GM18951 (cell line): ENCODE data around the gene ECSIT.

Experiments
- POLR2A ChIP-seq: IDR thresholded peaks from 4 replicates; pipeline ENCODE4 v1.6.1; 2011; ENCODE audit warnings: mild to moderate bottlenecking; ENCODE audit not compliant: insufficient read length, insufficient read depth; ENCODE audit errors: extremely low read depth
- in situ Hi-C: fragments of 300-500 bp; cut with MboI; formaldehyde crosslinking; loops from one replicate; pipeline ENCODE4 v1.12.0; 2022; ENCODE audit warnings: low sequenced_read_pairs, mixed read lengths, inconsistent platforms; ENCODE audit not compliant: unreplicated experiment

ECSIT gene

DNA sequence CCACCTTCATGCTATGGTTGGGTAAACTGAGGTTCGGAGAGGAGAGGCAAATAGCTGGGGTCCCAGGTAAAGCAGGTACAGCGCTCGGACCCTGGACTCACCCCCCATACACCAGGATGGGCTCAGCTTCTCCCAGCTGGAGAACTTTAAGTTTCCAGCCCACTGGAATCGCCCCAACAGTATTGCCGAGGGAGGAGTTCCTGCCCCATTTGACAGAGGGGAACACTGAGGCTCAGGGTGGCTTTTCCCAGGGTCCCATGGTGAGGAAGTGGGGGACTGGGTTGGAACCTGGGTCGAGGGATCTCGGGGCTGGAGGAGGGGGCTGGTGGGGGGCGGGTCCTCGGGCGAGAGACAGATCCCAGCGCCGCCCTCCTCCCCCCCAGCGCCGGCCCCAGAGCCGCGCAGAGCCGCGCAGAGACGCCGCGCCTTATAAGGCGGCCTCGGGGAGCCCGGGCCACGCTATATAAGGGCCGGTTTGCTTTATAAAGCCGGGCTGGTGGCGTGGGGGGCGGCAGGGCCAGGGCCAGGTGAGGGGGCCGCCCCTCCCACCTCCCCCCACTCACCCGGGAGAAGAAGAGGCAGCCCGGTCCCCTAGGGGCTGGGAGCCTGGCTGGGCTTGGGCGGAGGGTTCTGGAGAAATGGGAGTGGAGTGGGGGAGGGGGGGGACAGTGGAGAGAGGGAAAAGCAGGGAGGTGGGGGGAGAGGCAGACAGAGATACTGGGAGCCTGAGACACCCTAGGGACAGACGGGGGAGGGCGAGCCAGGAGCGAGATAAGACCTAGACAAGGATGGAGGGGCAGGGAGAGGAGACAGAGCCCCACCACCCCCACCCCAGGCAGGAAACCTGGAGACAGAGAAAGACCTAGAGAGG lies 10.8 kb upstream of the ECSIT start:
- TF ChIP-seq POLR2A, result no peak
- in situ Hi-C loops, result no loop called here

GRCh38 chr19:11538232-11539036 lies 9.5 kb upstream of the ECSIT start, which contains the start of gene CNN1:
TSS of gene CNN1 (plus strand) at chr19:11538851. CDS start at chr19:11538928, 77 bp downstream.
- in situ Hi-C loops, result no loop called here
- TF ChIP-seq POLR2A, result no peak

GRCh38 chr19:11535792-11536595 lies 7.1 kb upstream of the ECSIT start:
- in situ Hi-C loops, result no loop called here
- TF ChIP-seq POLR2A, result no peak

GRCh38 chr19:11534948-11535347 lies 6.0 kb upstream of the ECSIT start:
- TF ChIP-seq POLR2A, result no peak
- in situ Hi-C loops, result no loop called here

DNA sequence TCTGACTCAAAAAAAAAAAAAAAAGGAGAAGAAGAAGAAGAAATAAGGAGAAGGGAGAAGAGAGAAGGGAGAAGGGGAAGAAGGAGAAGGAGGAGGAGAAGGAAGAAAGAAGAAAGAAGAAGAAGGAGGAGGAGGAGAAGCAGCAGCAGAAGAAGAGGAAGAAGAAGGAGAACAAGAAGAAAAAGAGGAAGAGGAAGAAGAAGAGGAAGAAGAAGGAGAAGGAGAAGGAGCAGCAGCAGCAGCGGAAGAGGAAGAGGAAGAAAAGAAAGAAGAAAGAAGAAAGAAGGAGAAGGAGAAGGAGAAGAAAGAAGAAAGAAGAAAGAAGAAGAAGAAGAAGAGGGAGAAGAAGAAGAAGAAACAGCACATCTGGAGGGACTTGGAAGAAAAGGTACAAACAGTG lies 5.6 kb upstream of the ECSIT start:
- TF ChIP-seq POLR2A, result no peak
- in situ Hi-C loops, result no loop called here

GRCh38 chr19:11530432-11530831 lies 1.5 kb upstream of the ECSIT start:
- TF ChIP-seq POLR2A, result no peak
- in situ Hi-C loops, result no loop called here

DNA sequence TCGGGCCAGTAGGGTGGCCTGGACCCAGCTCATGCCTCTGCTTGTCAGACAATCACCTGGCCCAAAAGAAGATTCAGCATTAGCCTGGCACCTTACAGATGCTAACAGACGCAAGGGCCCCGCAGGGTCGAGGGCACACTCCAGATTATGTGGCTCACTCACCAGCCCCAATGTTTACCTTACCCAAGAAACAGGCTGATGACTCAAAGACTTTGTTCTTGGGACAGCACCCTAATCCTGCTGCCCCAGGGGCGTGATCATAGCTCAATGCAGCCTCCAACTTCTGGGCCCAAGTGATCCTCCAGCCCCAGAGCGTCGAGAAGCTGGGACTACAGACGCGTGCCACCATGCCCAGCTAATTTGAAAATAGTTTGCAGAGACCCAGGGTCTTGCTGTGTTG lies 9.8 kb downstream of the ECSIT start:
- in situ Hi-C loops, result no loop called here
- TF ChIP-seq POLR2A, result no peak

DNA sequence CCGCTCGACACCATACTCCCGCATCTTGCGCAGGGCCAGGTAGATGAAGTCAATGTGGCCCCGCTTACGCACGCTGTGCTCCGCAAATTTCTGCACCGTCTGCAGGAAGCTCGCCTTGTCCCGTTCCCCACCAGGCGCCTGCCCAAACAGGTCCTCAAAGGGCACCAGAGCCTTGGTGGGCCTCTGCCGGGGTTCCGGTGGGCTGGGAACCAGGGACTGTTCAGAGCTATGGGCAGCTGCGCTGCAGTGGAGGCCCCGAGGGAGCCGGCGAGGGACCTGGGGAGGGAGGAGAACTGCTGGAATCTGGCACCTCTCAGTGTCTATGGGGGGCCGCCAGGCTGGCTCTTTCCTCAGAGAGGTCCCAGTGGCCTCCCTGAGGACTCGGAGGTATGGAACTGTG lies 15.0 kb downstream of the ECSIT start:
- no peak for TF ChIP-seq POLR2A
- in situ Hi-C loops, result no loop called here

DNA sequence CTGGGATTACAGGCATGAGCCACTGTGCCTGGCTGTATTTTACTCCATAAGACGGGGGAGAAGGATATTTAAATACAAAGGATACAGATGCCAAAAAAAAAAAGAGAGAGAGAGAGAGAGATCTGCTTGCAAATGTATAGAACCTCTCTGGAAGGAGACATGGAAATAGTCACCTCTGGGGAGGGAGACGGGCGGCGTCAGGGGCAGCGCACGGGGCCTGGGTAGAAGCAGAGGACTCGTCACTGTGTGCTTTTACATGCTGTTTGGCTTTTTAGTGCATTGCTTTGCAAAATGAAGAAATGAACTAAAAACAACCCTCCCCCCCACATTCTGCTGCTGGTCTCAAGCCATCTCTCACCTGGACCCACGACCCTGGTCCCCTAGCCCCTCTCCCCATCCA lies 18.5 kb downstream of the ECSIT start:
- in situ Hi-C loops, result no loop called here
- TF ChIP-seq POLR2A, result no peak

DNA sequence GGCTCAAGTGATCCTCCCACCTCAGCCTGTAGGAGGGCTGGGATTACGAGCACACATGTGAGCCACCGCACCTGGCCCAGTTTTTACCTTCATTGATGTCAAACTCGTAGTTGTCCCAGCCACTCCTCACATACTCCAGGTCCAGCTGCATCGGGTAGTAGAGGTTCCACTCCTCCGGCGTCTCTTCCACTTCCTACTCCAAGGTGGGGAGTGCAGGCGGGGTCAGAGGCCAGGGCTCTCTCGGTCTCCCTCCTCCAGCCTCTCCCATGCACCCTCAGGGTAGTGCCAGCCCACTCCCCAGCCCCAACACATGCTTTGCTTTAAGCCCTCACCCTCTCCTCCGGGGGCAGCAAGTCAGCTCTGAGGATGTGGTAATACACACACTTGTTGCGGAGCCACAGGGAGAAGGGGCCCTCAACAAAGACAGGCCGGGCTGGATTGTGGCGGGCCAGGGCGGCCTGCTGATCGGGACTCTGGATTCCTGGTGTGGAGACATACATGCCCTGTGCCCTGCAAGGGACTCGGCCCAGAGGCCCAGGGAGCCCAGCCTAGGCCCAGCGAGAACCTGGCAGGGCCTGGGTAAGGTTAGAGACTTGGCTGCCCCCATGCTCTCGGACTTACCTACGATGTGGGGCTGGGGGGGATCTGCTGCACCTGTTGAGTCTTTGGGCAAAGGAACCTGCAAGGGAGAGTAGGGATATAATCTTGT lies 21.4 kb downstream of the ECSIT start:
- in situ Hi-C loops, result no loop called here
- TF ChIP-seq POLR2A, result no peak

DNA sequence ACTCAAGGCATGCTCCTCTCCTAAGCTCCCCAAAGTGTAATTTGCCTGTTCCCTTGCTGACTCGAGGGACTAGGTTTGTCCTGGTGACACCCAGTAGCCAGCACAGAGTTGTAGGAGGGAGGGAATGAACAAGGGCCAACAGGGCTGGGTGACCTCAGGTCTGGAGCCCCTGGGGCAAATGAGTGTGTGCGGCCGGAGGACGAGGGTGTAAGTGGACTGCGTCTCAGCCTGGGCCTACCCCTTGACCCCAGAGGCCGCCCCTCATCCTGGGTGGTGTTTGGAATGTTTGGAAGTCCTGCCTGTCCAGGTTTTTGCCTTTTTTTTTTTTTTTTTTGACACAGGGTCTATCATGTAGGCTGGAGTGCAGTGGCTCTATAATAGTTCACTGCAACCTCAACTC lies 22.0 kb downstream of the ECSIT start:
- TF ChIP-seq POLR2A, result no peak
- in situ Hi-C loops, result no loop called here

GRCh38 chr19:11506101-11506555 lies 22.8 kb downstream of the ECSIT start:
- TF ChIP-seq POLR2A, result no peak
- in situ Hi-C loops, result no loop called here
